A673 (cell line): ENCODE measurements around the gene AIFM2. TPM values are rescaled to one million over a fixed set of nuclear protein-coding genes. Genes with fewer than 3 reads are reported as not detected.

Experiments
- BruUV-seq: library from RNA; stranded (reverse); fragments of 400-500 nt; replicated peaks from 2 replicates; lab custom pipeline; 2021; lab: Mats Ljungman, UMichigan
- CTCF ChIA-PET: fragments of 300-600 bp; sonication (Branson Sonifier 250); formaldehyde crosslinking; loops from one replicate; lab custom pipeline; 2022; ENCODE audit warnings: antibody characterized with exemption; lab: Charles Lee
- POLR2A ChIA-PET: fragments of 300-600 bp; sonication (Branson Sonifier 250); formaldehyde crosslinking; loops from one replicate; lab custom pipeline; 2022; ENCODE audit warnings: antibody characterized with exemption; ENCODE audit not compliant: low non-redundant PET; lab: Charles Lee
- DNase-seq: peaks from one replicate; pipeline ENCODE4 v3.0.0-alpha.2; 2015; ENCODE audit warnings: low spot score
- H3K27ac ChIP-seq: fragments of 200-600 bp; sonication (generic); 2 replicates; pipeline ENCODE4 v1.5.1; 2016; ENCODE audit warnings: mixed run types, low read depth, mild to moderate bottlenecking, mixed read lengths, antibody characterized with exemption, low read length; ENCODE audit not compliant: poor library complexity, severe bottlenecking
- H3K27me3 ChIP-seq: fragments of 200-600 bp; sonication (generic); replicated peaks from 2 replicates; pipeline ENCODE4 v1.6.1; 2017; ENCODE audit warnings: mixed run types, low read depth, mild to moderate bottlenecking, mixed read lengths, antibody characterized with exemption, low read length; ENCODE audit not compliant: insufficient read depth, poor library complexity
- H3K36me3 ChIP-seq: fragments of 200-600 bp; sonication (generic); 2 replicates; pipeline ENCODE4 v1.6.1; 2016; ENCODE audit warnings: mixed run types, mild to moderate bottlenecking, mixed read lengths, antibody characterized with exemption, low read length; ENCODE audit not compliant: insufficient read depth, poor library complexity, severe bottlenecking
- H3K4me1 ChIP-seq: fragments of 200-600 bp; sonication (generic); 2 replicates; pipeline ENCODE4 v1.6.1; 2017; ENCODE audit warnings: mixed run types, mild to moderate bottlenecking, mixed read lengths, antibody characterized with exemption, low read length; ENCODE audit not compliant: insufficient read depth, poor library complexity, severe bottlenecking
- H3K4me3 ChIP-seq: fragments of 200-600 bp; sonication (generic); 2 replicates; pipeline ENCODE4 v1.5.1; 2016; ENCODE audit warnings: low read depth, mixed run types, mild to moderate bottlenecking, mixed read lengths, low read length; ENCODE audit not compliant: poor library complexity, severe bottlenecking
- H3K9me3 ChIP-seq: fragments of 200-600 bp; sonication (generic); 2 replicates; pipeline ENCODE4 v1.6.1; 2016; ENCODE audit warnings: mixed run types, low read depth, mild to moderate bottlenecking, mixed read lengths, antibody characterized with exemption, low read length; ENCODE audit not compliant: poor library complexity, severe bottlenecking
- CTCF ChIP-seq: fragments of 300-800, 200-600 bp; sonication (generic); conservative IDR thresholded peaks from 2 replicates; pipeline ENCODE4 v1.5.1; 2017; ENCODE audit warnings: low read depth, mild to moderate bottlenecking, antibody characterized with exemption, low read length, moderate library complexity, mixed read lengths
- EZH2 ChIP-seq: fragments of 200-600 bp; sonication (generic); IDR thresholded peaks from 2 replicates; pipeline ENCODE4 v1.6.1; 2017; ENCODE audit warnings: borderline replicate concordance, low read depth, mild to moderate bottlenecking, mixed read lengths, antibody characterized with exemption, low read length; ENCODE audit not compliant: poor library complexity, severe bottlenecking
- intact Hi-C: fragments of 100-400 bp; cut with micrococcal nuclease; formaldehyde crosslinking; loops from one replicate; pipeline ENCODE4 v1.10.0; 2022; ENCODE audit not compliant: unreplicated experiment
- total RNA-seq: library from RNA; stranded (reverse); gene quantifications from 2 replicates; pipeline ENCODE4 v1.2.3, GENCODE V29; 2021

AIFM2 gene
- total RNA-seq, 1 experiment from 2014 or later = 4.3 TPM

GRCh38 chr10:70169649-70170364, 37.2 kb upstream of the AIFM2 start:
- peaks cover 13% of the 10 kb centered on the region for H3K4me1 ChIP-seq
- TF ChIP-seq EZH2 = no peak
- no peak for TF ChIP-seq CTCF
- peaks cover 15% of the 10 kb centered on the region for H3K36me3 ChIP-seq
- H3K9me3 ChIP-seq = no peaks in the 10 kb centered on the region
- POLR2A ChIA-PET = interaction anchor here (0.6 to 1.0 kb wide), 2 partner anchors 117 to 160 kb away, joined by 3 to 5 read pairs; partner anchors contain the start of gene MACROH2A2
- H3K27me3 ChIP-seq = no peaks in the 10 kb centered on the region
- peak overlapping the region; percentile 93 for H3K27ac ChIP-seq
- H3K4me3 ChIP-seq = peak overlapping the region; percentile 94
- intact Hi-C loops = no loop called here
- peak; percentile 20 for DNase-seq
- BruUV-seq = no TSS peak
- CTCF ChIA-PET = interaction anchor here (0.7 to 1.3 kb wide), 2 partner anchors 23 to 1527 kb away, joined by 7 to 14 read pairs; partner anchors contain the start of gene TYSND1

DNA sequence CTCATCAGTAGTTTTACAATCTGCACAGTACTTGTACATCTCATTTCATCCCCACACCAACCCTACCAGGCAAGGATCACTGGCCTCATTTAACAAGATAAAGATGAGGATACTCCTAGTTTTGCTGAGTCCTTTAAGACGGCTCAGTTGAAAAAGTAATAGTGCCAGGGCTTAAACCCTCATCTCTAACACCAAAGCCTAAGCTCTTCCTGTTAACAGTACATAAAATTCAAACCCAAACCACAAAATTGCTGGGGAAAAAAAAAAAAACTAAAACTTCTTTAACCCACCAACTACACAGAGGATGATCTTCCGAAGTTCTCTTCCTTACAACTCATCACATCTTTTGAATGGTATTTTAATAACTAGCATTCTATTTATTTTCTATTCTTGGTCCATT, 36.4 kb upstream of the AIFM2 start:
- Histone ChIP-seq H3K36me3 (peaks cover 15% of the 10 kb centered on the region), H3K4me1 (peaks cover 13% of the 10 kb centered on the region), H3K27ac (peak overlapping the region; percentile 93), H3K27me3 (no peaks in the 10 kb centered on the region), H3K4me3 (peak overlapping the region; percentile 94), H3K9me3 (no peaks in the 10 kb centered on the region)
- no TSS peak for BruUV-seq
- intact Hi-C loops = no loop called here
- ChIA-PET POLR2A (no interaction called here), CTCF (no interaction called here)
- no peak for DNase-seq
- TF ChIP-seq CTCF (no peak), EZH2 (no peak)

DNA sequence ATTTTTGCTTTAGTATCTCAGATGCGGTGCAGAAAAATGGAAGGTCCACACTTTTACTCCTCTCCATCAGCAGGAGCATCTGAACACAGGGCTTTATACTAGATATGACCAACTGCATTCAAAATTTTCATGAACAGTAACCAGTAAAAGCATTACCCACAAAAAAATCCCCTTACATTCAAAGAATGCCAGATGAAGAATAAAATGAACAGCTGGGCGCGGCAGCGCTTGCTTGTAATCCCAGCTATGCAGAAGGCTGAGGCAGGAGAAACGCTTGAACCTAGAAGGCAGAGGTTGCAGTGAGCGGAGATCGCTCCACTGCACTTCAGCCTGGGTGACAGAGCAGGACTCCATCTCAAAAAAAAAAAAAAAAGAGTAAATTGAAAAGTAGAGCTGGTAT, 34.6 kb upstream of the AIFM2 start:
- TF ChIP-seq CTCF = no peak
- TF ChIP-seq EZH2 = no peak
- CTCF ChIA-PET = no interaction called here
- POLR2A ChIA-PET = no interaction called here
- Histone ChIP-seq H3K27ac (no peak overlapping the region), H3K4me3 (no peak overlapping the region), H3K4me1 (peaks cover 16% of the 10 kb centered on the region), H3K27me3 (no peaks in the 10 kb centered on the region), H3K9me3 (no peaks in the 10 kb centered on the region), H3K36me3 (peaks cover 15% of the 10 kb centered on the region)
- no peak for DNase-seq
- no TSS peak for BruUV-seq
- intact Hi-C loops = no loop called here
